ENCODE measurements around the gene CNGB1. TPM values are rescaled to one million over a fixed set of nuclear protein-coding genes. Genes with fewer than 3 reads are reported as not detected.

The CNGB1 gene
- polyA plus RNA-seq, 1 of the 3 experiments (the other 2 are of a cell fraction): 0.05 TPM

GRCh38 chr16:57956270-57956808, 14.6 kb downstream of the CNGB1 start:
- no peaks in the 10 kb centered on the region for H4K20me1 ChIP-seq (ENCODE audit: insufficient read depth)
- H3F3A ChIP-seq (replicated peaks; ENCODE audit: insufficient read depth): no peaks in the 10 kb centered on the region
- H3K4me1 ChIP-seq (ENCODE audit: control insufficient read depth in 1 of 2, insufficient read depth in 2 of 2, low read depth in 1 of 2, low read length in 1 of 2): no peaks in the 10 kb centered on the region; a peak in 1 of 4 replicates
- TF ChIP-seq, protein P1, sequence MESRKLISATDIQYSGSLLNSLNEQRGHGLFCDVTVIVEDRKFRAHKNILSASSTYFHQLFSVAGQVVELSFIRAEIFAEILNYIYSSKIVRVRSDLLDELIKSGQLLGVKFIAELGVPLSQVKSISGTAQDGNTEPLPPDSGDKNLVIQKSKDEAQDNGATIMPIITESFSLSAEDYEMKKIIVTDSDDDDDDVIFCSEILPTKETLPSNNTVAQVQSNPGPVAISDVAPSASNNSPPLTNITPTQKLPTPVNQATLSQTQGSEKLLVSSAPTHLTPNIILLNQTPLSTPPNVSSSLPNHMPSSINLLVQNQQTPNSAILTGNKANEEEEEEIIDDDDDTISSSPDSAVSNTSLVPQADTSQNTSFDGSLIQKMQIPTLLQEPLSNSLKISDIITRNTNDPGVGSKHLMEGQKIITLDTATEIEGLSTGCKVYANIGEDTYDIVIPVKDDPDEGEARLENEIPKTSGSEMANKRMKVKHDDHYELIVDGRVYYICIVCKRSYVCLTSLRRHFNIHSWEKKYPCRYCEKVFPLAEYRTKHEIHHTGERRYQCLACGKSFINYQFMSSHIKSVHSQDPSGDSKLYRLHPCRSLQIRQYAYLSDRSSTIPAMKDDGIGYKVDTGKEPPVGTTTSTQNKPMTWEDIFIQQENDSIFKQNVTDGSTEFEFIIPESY (IDR thresholded peaks at IDR 0.05; ENCODE audit: borderline replicate concordance, low read depth): no peak
- TF ChIP-seq RAD21 (IDR thresholded peaks at IDR 0.05; ENCODE audit: low read length): no peak
- TF ChIP-seq, protein P2, sequence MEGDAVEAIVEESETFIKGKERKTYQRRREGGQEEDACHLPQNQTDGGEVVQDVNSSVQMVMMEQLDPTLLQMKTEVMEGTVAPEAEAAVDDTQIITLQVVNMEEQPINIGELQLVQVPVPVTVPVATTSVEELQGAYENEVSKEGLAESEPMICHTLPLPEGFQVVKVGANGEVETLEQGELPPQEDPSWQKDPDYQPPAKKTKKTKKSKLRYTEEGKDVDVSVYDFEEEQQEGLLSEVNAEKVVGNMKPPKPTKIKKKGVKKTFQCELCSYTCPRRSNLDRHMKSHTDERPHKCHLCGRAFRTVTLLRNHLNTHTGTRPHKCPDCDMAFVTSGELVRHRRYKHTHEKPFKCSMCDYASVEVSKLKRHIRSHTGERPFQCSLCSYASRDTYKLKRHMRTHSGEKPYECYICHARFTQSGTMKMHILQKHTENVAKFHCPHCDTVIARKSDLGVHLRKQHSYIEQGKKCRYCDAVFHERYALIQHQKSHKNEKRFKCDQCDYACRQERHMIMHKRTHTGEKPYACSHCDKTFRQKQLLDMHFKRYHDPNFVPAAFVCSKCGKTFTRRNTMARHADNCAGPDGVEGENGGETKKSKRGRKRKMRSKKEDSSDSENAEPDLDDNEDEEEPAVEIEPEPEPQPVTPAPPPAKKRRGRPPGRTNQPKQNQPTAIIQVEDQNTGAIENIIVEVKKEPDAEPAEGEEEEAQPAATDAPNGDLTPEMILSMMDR (IDR thresholded peaks at IDR 0.05): no peak
- TF ChIP-seq POLR2AphosphoS5 (IDR thresholded peaks at IDR 0.05; ENCODE audit: low read depth, low read length): no peak
- no peak for TF ChIP-seq TEAD4 (IDR thresholded peaks at IDR 0.05; ENCODE audit: borderline replicate concordance, insufficient read depth)
- TF ChIP-seq CHD2 (IDR thresholded peaks at IDR 0.05; ENCODE audit: low read length, partially characterized antibody): no peak
- TF ChIP-seq GATA2 (CRISPR knock-in tag; IDR thresholded peaks at IDR 0.05): no peak
- TF ChIP-seq YY1 (IDR thresholded peaks at IDR 0.05; ENCODE audit: low read depth): no peak
- no peak for TF ChIP-seq NRF1 (IDR thresholded peaks at IDR 0.05; ENCODE audit: low read depth, low read length)
- no peak for TF ChIP-seq USF2 (IDR thresholded peaks at IDR 0.05; ENCODE audit: borderline replicate concordance, low read depth, low read length)
- H3K79me2 ChIP-seq (ENCODE audit: insufficient read depth): no peaks in the 10 kb centered on the region
- WGBS (ENCODE audit: low lambda C conversion rate): 71% methylated on average over 6 of the region's 8 CpGs
- H3K9me3 ChIP-seq: no peaks in the 10 kb centered on the region
- H3K36me3 ChIP-seq (replicated peaks in 1 of 2; ENCODE audit: control insufficient read depth in 1 of 2, insufficient read depth in 2 of 2, low read length in 1 of 2): no peaks in the 10 kb centered on the region
- H3K27ac ChIP-seq (ENCODE audit: low read depth in 2 of 2, low read length in 1 of 2): no peak overlapping the region
- no peak overlapping the region for H2AFZ ChIP-seq (ENCODE audit: low read depth)
- ChIA-PET POLR2A (no interaction called here), CTCF (interaction anchor here (1.0 to 1.4 kb wide), 4 partner anchors 11 to 56 kb away, joined by 3 to 5 read pairs (median 3); partner anchors contain the start of gene USB1)
- DNase-seq: no peak
- peaks cover 4% of the 10 kb centered on the region; the same call in 1 of the 2 replicates for H3K27me3 ChIP-seq (ENCODE audit: insufficient read depth)
- no peak overlapping the region for H3K4me3 ChIP-seq (ENCODE audit: low read depth in 2 of 2, low read length in 1 of 2)
- H3K4me2 ChIP-seq: no peak overlapping the region
- H3K9ac ChIP-seq: no peak overlapping the region
- H3K9me2 ChIP-seq: no peaks in the 10 kb centered on the region

GRCh38 chr16:57955572-57956188, 15.2 kb downstream of the CNGB1 start:
- Histone ChIP-seq H3K9me2 (no peaks in the 10 kb centered on the region), H3K27me3 (ENCODE audit: insufficient read depth) (no peaks in the 10 kb centered on the region), H4K20me1 (ENCODE audit: insufficient read depth) (no peaks in the 10 kb centered on the region), H3K4me3 (ENCODE audit: low read depth in 2 of 2, low read length in 1 of 2) (no peak overlapping the region), H3K9ac (no peak overlapping the region), H3K36me3 (replicated peaks in 1 of 2; ENCODE audit: control insufficient read depth in 1 of 2, insufficient read depth in 2 of 2, low read length in 1 of 2) (no peaks in the 10 kb centered on the region), H3K27ac (ENCODE audit: low read depth in 2 of 2, low read length in 1 of 2) (no peak overlapping the region), H3F3A (replicated peaks; ENCODE audit: insufficient read depth) (no peaks in the 10 kb centered on the region), H3K4me1 (ENCODE audit: control insufficient read depth in 1 of 2, insufficient read depth in 2 of 2, low read depth in 1 of 2, low read length in 1 of 2) (no peaks in the 10 kb centered on the region; a peak in 1 of 4 replicates), H2AFZ (ENCODE audit: low read depth) (no peak overlapping the region), H3K4me2 (no peak overlapping the region), H3K9me3 (no peaks in the 10 kb centered on the region), H3K79me2 (ENCODE audit: insufficient read depth) (no peaks in the 10 kb centered on the region)
- no peak for DNase-seq
- 65% methylated on average over 7 of the region's 12 CpGs for WGBS (ENCODE audit: low lambda C conversion rate)
- ChIA-PET CTCF (interaction anchor here (1.0 to 1.4 kb wide), 4 partner anchors 10 to 56 kb away, joined by 3 to 5 read pairs (median 3); partner anchors contain the start of gene USB1), POLR2A (no interaction called here)
- TF ChIP-seq FOSL2 (IDR thresholded peaks at IDR 0.05; ENCODE audit: borderline replicate concordance, low read depth) (no peak), MEF2A (IDR thresholded peaks at IDR 0.05; ENCODE audit: borderline replicate concordance, low read depth) (no peak), CHD2 (IDR thresholded peaks at IDR 0.05; ENCODE audit: low read length, partially characterized antibody) (no peak), RAD21 (IDR thresholded peaks at IDR 0.05; ENCODE audit: low read length) (no peak), ELF1 (IDR thresholded peaks at IDR 0.05) (no peak), RFX5 (IDR thresholded peaks at IDR 0.05; ENCODE audit: low read length) (no peak), JUND (IDR thresholded peaks at IDR 0.05) (no peak), GATA2 (CRISPR knock-in tag; IDR thresholded peaks at IDR 0.05) (no peak), MXI1 (IDR thresholded peaks at IDR 0.05; ENCODE audit: low read depth, low read length) (no peak), TAF1 (IDR thresholded peaks at IDR 0.05; ENCODE audit: borderline replicate concordance, low read depth, low read length) (no peak), TCF12 (IDR thresholded peaks at IDR 0.05) (no peak)
- TF ChIP-seq, protein P3, sequence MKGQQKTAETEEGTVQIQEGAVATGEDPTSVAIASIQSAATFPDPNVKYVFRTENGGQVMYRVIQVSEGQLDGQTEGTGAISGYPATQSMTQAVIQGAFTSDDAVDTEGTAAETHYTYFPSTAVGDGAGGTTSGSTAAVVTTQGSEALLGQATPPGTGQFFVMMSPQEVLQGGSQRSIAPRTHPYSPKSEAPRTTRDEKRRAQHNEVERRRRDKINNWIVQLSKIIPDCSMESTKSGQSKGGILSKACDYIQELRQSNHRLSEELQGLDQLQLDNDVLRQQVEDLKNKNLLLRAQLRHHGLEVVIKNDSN (IDR thresholded peaks at IDR 0.05; ENCODE audit: borderline replicate concordance, low read depth): no peak
- TF ChIP-seq, protein P1 (IDR thresholded peaks at IDR 0.05; ENCODE audit: borderline replicate concordance, low read depth): no peak

Data from SK-N-SH (cell line).